Thyroid gland (tissue), 4 donors: ENCODE results near the gene FYB2. TPM values are rescaled to one million over a fixed set of nuclear protein-coding genes. Genes with fewer than 3 reads are reported as not detected.

Source experiments
- DNase-seq, 2 donors: peaks; one replicate each; pipeline ENCODE4 v3.0.0-alpha.2; 2019
- H3K27ac ChIP-seq, 3 donors: fragments of 200-600 bp; sonication (generic); 1 replicate in 2 of 3; 2 replicates in 1 of 3; pipeline ENCODE4 v1.5.1; 2016 to 2019; ENCODE audit warnings: mild to moderate bottlenecking in 1 of 3, moderate library complexity in 1 of 3
- H3K27me3 ChIP-seq: fragments of 200-600 bp; sonication (generic); one replicate; pipeline ENCODE4 v1.5.1; 2019
- H3K36me3 ChIP-seq, 2 donors: fragments of 200-600 bp; sonication (generic); one replicate each; pipeline ENCODE4 v1.5.1; 2016 to 2019
- H3K4me1 ChIP-seq, 2 donors: fragments of 200-600 bp; sonication (generic); one replicate each; pipeline ENCODE4 v1.5.1; 2017 to 2019
- H3K4me3 ChIP-seq, 3 donors: fragments of 200-600 bp; sonication (generic); replicated peaks in 1 of 3; 1 replicate in 2 of 3; 2 replicates in 1 of 3; pipeline ENCODE4 v1.5.1; 2016; ENCODE audit warnings: mild to moderate bottlenecking in 1 of 3
- H3K9me3 ChIP-seq: fragments of 200-600 bp; sonication (generic); one replicate; pipeline ENCODE4 v1.5.1; 2017
- CTCF ChIP-seq, 6 experiments: fragments of 200-600 bp in 3 of 6; fragments of 450-650 bp in 3 of 6; sonication (generic) in 3 of 6; IDR thresholded peaks; one replicate each; pipeline ENCODE4 v1.5.1; 2016 to 2019; ENCODE audit warnings: antibody characterized with exemption in 6 of 6, mild to moderate bottlenecking in 2 of 6, inconsistent platforms in 1 of 6, moderate library complexity in 1 of 6
- POLR2A ChIP-seq, 2 donors: fragments of 450-650 bp; IDR thresholded peaks; one replicate each; pipeline ENCODE4 v1.6.1; 2017; ENCODE audit warnings: antibody characterized with exemption in 2 of 2, mild to moderate bottlenecking in 2 of 2, moderate library complexity in 1 of 2
- WGBS, 2 donors: methylation state at CpG; one replicate each; pipeline ENCODE4 v1.1.5; 2017; 5-methylcytosine and 5-hydroxymethylcytosine counted together
- intact Hi-C: fragments of 100-400 bp; cut with DNase I; formaldehyde crosslinking; loops from one replicate; pipeline ENCODE4 v1.15.1; 2023
- total RNA-seq, 4 donors: library from RNA; depleted of rRNA; stranded (reverse); fragments of >200 nt; gene quantifications; one replicate each; pipeline ENCODE4 v1.2.3, GENCODE V29; 2016

The FYB2 gene
- total RNA-seq, 4 donors from 2014 or later, result 0.13 to 1.6 (median 0.78) TPM; not detected in 1

- no peak overlapping the region for H3K4me3 ChIP-seq
- H3K4me1 ChIP-seq, result peaks cover 0 to 2% of the 10 kb centered on the region in 2 donors
- intact Hi-C loops, result loop anchor here (5.0 kb wide), 1 partner anchor 135 kb away; the partner anchor contains the start of gene C8B
- TF ChIP-seq CTCF (IDR thresholded peaks at IDR 0.05) (peak; percentile 87 to 94 (median 91)), POLR2A (IDR thresholded peaks at IDR 0.05) (no peak)
- whole genome bisulfite sequencing, 2 donors, result 18 to 22% methylated on average over 8 of the region's 8 CpGs
- peak; percentile 51 to 75 for DNase-seq
- H3K36me3 ChIP-seq, result no peaks in the 10 kb centered on the region
- no peaks in the 10 kb centered on the region for H3K9me3 ChIP-seq
- H3K27me3 ChIP-seq, result no peaks in the 10 kb centered on the region
- H3K27ac ChIP-seq, result no peak overlapping the region
Observed at GRCh38 chr1:56831871-56832693, 12.9 kb upstream of the FYB2 start.

GRCh38 chr1:56830052-56830451 lies 10.8 kb upstream of the FYB2 start:
- H3K4me3 ChIP-seq, result no peak overlapping the region
- DNase-seq, result no peak
- H3K27ac ChIP-seq, result no peak overlapping the region
- no peaks in the 10 kb centered on the region for H3K36me3 ChIP-seq
- 82 to 84% methylated on average over 4 of the region's 4 CpGs for WGBS, 2 donors
- H3K4me1 ChIP-seq, result no peaks in the 10 kb centered on the region
- TF ChIP-seq POLR2A (IDR thresholded peaks at IDR 0.05) (no peak), CTCF (IDR thresholded peaks at IDR 0.05) (no peak)
- H3K27me3 ChIP-seq, result no peaks in the 10 kb centered on the region
- no peaks in the 10 kb centered on the region for H3K9me3 ChIP-seq
- intact Hi-C loops, result loop anchor here (5.0 kb wide), 1 partner anchor 137 kb away; the partner anchor contains the start of gene C8B

GRCh38 chr1:56827711-56828110 lies 8.5 kb upstream of the FYB2 start:
- Histone ChIP-seq H3K4me1 (no peaks in the 10 kb centered on the region), H3K27ac (no peak overlapping the region), H3K4me3 (no peak overlapping the region), H3K36me3 (no peaks in the 10 kb centered on the region), H3K27me3 (no peaks in the 10 kb centered on the region), H3K9me3 (no peaks in the 10 kb centered on the region)
- intact Hi-C loops, result loop anchor here (10.0 kb wide), 1 partner anchor 1543 kb away; no protein-coding TSS in a partner anchor
- DNase-seq, result no peak
- no peak for TF ChIP-seq POLR2A (IDR thresholded peaks at IDR 0.05)
- TF ChIP-seq CTCF (IDR thresholded peaks at IDR 0.05), result no peak

- no peak for TF ChIP-seq POLR2A (IDR thresholded peaks at IDR 0.05)
- TF ChIP-seq CTCF (IDR thresholded peaks at IDR 0.05), result no peak
- WGBS, 2 donors, result 66 to 80% methylated on average over 4 of the region's 4 CpGs
- H3K27me3 ChIP-seq, result no peaks in the 10 kb centered on the region
- no peaks in the 10 kb centered on the region for H3K9me3 ChIP-seq
- H3K36me3 ChIP-seq, result no peaks in the 10 kb centered on the region
- H3K4me3 ChIP-seq, result no peak overlapping the region
- no peak overlapping the region for H3K27ac ChIP-seq
- no peak for DNase-seq
- intact Hi-C loops, result loop anchor here (10.0 kb wide), 1 partner anchor 1541 kb away; no protein-coding TSS in a partner anchor
- H3K4me1 ChIP-seq, result no peaks in the 10 kb centered on the region
Observed at GRCh38 chr1:56825436-56825835, 6.2 kb upstream of the FYB2 start.

- no peaks in the 10 kb centered on the region for H3K9me3 ChIP-seq
- TF ChIP-seq POLR2A (IDR thresholded peaks at IDR 0.05), result no peak
- no peak for DNase-seq
- no peaks in the 10 kb centered on the region for H3K4me1 ChIP-seq
- WGBS, 2 donors, result 86 to 88% methylated on average over 1 of the region's 1 CpG
- H3K36me3 ChIP-seq, result no peaks in the 10 kb centered on the region
- no peak overlapping the region for H3K27ac ChIP-seq
- no peaks in the 10 kb centered on the region for H3K27me3 ChIP-seq
- intact Hi-C loops, result loop anchor here (10.0 kb wide), 1 partner anchor 1540 kb away; no protein-coding TSS in a partner anchor
- no peak overlapping the region for H3K4me3 ChIP-seq
Observed at GRCh38 chr1:56824938-56825337, 5.7 kb upstream of the FYB2 start.
